OCI-M2 (cell line): Measurements from ENCODE around the gene ORAI1.
"Not testable (repeated sequence)": the region's sequence is repeated elsewhere in the genome, so short reads cannot be mapped to it uniquely, and the experiment has no call there.

ENCODE experiments used
- DNase-seq: peaks from one replicate; lab custom pipeline; 2025; ENCODE audit not compliant: unreplicated experiment; lab: John Stamatoyannopoulos, UW

The ORAI1 gene

DNA sequence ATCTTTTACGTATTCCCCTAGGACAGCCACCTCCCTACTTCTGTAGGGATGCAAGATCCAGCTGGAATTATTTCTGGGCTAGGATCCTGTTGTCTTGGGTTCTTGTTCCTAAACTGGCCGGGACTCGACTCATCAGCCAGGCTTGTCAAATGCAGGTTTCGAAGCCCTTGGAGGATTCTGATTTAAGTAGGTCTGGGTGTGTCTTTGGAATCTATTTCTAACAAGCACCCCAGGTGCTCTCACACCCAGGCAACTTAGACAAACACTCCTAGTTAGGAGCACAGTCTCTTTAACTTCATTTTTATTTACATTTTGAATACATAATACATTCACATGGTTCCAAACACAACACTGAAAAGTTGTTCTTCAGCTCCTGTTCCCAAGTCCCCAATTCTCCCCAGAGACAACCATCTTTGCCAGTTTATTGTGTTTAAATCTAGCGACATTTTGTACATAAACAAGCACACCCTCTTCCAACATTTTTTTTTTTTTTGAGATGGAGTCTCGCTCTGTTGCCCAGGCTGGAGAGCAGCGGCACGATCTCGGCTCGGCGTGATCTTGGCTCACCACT lies 22.2 kb downstream of the ORAI1 start:
- no peak for DNase-seq

- no peak for DNase-seq
Measured at GRCh38 chr12:121649322-121649721, 23.0 kb downstream of the ORAI1 start.

GRCh38 chr12:121649819-121650353 lies 23.6 kb downstream of the ORAI1 start:
- DNase-seq: no peak

GRCh38 chr12:121651320-121651719 lies 25.0 kb downstream of the ORAI1 start:
- no peak for DNase-seq

DNA sequence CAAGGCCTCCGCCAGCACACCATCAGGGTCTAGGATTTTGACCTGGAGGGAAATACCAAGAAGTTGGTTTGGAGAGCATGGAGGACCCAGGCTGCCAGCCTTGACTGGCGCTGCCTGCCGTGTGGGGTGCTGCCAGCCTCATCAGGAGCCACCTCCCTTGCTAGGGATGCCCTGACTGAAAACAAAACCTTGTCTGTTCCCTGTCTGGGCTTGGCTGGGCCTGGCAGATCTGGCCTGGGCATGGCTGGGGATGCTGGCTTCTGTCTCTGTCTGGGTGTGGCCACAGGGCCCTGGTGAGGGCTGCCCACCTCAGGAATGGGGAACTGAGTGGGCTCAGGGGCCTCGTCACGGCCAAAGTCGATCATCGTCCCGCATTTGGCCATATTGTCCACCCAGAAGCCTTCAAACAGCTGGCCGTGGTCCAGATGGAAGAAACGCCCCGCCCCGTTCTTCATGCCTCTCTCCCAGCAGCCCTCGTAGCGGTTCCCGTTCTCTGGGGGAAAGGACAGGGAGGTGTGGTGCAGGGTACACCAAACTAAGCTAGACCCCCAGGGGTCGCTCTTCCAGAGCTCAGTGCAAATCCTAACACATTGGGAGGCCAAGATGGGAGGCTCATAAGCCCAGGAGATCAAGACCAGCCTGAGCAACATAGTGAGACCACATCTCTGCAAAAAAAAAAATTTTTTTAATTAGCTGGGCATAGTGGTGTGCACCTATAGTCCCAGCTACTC lies 26.6 kb downstream of the ORAI1 start:
- DNase-seq: no peak

GRCh38 chr12:121653999-121654398 lies 27.7 kb downstream of the ORAI1 start:
- no peak for DNase-seq

DNA sequence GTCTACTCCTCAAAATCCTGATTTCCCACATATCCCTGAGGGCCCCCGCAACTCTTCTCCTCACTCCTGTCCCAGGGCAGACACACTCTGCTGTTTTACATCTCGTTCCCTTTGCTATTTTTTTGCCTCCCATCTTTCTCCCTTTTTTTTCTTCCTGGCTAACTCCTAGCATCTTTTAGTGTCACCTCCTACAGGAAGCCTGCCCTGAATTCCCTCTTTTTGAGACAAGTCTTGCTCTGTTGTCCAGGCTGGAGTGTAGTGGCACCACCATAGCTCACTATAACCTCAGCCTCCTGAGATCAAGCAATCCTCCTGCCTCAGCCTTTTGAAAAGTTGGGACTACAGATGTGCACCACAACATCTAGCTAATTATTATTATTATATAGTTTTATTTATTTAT lies 29.8 kb downstream of the ORAI1 start:
- DNase-seq: no peak

DNA sequence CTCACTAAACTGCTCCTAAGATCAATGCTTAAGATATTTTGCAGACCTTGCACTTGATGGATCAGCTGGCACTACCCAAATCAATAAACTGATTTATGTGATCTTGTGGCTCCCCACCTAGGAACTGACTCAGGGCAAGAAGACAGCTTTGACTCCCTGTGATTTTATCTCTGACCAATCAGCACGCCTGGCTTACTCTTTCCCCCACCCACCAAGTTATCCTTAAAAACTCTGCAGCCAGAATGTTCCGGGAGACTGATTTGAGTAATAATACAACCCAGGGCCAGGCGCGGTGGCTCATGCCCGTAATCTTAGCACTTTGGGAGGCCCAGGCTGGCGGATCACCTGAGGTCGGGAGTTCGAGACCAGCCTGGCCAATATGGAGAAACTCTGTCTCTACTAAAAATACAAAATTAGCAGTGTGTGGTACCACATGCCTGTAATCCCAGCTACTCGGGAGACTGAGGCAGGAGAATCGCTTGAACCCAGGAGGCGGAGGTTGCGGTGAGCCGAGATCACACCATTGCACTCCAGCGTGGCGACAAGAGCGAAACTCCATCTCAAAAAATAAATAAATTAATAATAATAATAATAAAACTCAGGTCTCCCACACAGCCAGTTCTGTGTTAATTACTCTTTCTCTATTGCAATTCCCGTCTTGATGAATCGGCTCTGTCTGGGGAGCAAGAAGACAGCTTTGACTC lies 31.1 kb downstream of the ORAI1 start:
- DNase-seq: no peak

DNA sequence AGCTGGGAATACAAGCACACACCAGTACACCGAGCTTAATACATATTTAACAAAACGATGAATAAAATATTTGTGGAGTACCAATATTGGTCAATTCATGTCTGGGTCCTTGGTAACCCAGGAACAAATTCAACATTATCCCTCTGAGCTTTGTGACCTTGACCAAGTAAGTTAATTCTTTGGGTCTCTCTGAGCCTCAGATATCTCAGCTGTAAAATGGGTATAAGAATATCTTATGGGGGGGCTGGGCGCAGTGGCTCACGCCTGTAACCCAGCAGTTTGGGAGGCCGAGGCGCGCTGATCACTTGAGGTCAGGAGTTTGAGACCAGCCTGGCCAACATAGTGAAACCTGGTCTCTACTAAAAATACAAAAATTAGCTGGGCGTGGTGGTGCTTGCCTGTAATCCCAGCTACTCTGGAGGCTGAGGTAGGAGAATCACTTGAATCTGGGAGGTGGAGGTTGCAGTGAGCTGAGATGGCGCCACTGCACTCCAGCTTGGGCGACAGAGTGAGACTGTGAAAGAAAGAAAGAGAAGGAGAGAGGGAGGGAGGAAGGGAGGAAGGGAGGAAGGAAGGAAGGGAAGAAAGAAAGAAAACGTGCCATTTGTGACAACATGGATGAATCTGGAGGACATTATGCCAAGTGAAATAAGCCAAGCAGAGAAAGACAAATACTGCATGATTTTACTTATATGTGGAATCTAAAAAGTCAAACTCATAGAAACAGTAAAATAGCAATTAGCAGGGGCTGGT lies 35.2 kb downstream of the ORAI1 start:
- not testable (repeated sequence) for DNase-seq

GRCh38 chr12:121663610-121663929 lies 37.2 kb downstream of the ORAI1 start:
- no peak for DNase-seq

GRCh38 chr12:121666829-121667228 lies 40.5 kb downstream of the ORAI1 start:
- not testable (repeated sequence) for DNase-seq

- peak; percentile 12 for DNase-seq
Measured at GRCh38 chr12:121668750-121669520, 42.6 kb downstream of the ORAI1 start.

DNA sequence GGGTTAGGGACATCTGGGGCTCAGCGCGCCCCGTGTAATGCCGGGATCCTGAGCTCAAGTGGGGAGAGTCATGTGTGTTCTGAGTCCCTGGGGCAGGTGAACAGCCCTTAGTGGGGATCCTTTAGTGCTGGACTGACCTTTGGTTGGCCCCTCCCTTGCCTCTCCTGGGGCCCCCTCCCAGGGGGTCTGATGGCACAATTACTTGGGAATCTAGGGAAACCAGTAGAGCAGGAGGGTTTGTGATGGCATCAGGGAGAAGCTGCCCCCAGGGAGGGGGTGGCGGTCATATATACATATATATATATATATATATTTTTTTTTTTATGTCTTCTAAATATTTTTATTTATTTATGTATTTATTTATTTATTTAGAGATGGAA lies 43.2 kb downstream of the ORAI1 start, which contains the start of gene MORN3:
Gene MORN3, minus strand, starts transcription at position 134 of the 380 bp plus-strand sequence. CDS start 171 bp downstream, outside the sequence.
- no peak for DNase-seq

DNA sequence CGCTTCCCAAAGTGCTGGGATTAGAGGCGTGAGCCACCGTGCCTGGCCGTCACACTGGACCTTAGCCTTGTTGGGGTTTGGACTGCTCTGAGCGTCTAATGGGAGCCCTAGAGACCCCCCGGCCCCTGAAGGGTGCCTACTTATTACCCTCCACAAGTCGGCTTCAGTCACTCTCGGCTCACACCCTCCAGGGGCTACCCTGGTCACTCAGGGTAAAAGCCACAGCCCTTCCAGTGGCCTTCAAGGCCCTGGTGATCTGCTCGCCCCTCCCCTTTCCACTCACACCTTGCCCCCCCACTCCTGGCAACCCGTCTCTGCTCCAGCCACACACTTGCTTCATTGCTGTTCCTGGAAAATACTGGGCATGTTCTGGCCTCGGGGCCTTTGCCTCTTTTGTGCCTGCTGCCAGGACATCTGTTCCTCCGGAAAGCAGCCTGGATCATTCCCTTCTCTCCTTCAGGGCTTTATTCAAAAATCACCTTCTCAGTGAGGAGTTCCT lies 46.7 kb downstream of the ORAI1 start:
- no peak for DNase-seq

GRCh38 chr12:121676190-121676589 lies 49.9 kb downstream of the ORAI1 start:
- no peak for DNase-seq

- no peak for DNase-seq
Measured at GRCh38 chr12:121678305-121678704, 52.0 kb downstream of the ORAI1 start.

DNA sequence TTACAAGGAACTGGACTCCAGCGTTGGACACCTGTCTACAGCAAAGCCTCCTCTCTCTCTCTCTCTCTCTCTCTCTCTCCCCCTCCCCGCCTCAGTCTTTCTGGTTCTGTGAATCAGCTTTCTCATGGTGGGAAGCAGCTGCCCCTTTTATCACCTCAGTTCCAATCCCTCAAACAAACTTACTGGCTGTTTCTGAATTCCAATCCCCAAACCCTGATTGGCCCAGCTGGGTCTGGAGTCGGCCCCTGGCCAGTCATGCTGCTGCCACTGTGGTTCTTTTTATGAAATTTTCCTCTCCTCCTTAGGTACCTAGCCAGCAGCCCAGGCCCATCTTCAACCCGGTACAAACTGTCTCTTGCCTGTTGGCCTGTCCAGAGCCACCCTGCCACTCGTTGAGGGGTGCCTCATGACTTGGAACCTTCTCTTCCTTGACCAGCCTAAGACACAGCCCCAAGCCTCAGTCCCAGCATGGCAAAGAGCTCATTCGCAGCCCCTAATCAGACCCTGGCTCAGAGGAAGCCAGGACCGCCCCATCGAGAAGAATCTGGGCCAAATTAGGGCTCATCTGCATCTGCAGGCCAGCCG lies 52.5 kb downstream of the ORAI1 start:
- no peak for DNase-seq

DNA sequence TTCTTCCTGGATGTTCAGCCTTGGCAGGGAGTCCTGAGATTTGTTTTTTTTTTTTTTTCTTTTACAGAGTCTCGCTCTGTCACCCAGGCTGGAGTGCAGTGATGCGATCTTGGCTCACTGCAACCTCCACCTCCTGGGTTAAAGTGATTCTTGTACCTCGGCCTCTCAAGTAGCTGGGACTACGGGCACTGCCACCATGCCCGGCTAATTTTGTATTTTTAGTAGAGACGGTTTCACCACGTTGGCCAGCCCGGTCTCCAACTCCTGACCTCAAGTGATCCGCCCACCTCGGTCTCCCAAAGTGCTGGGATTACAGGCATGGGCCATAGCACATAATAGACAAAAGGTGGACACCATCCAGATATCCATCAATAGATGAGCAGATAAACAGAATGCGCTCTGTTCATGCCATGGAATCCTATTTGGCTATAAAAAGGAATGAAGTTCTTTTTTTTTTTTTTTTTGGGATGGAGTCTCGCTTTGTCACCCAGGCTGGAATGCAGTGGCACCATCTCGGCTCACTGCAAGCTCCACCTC lies 53.4 kb downstream of the ORAI1 start:
- DNase-seq: not testable (repeated sequence)

GRCh38 chr12:121688966-121689365 lies 62.6 kb downstream of the ORAI1 start:
- no peak for DNase-seq

DNA sequence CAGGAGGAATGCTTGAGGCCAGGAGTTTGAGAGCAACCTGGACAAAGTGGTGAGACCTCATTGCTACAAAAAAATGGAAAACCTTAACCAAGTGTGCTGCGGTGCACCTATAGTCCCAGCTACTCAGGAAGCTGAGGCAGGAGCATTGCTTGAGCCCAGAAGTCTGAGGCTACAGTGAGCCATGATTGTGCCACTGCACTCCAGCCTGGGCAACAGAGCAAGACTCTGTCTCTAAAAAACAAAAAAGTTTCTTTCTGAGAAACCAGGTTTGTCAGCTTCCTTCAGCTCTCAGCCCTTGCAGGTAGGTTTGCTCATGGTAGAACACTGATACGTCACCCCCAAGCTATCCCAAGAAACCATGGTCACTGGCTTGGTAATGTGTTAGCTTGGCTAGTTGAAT lies 63.1 kb downstream of the ORAI1 start:
- DNase-seq: no peak
